KMS-11 (cell line): Measurements from ENCODE around the gene IFNAR2.

Experiments
- H2AFZ ChIP-seq: fragments of 200-600 bp; sonication (generic); 2 replicates; pipeline ENCODE4 v1.6.1; 2016; ENCODE audit warnings: antibody characterized with exemption, mixed run types, low read depth
- H3K27ac ChIP-seq: fragments of 200-600 bp; sonication (generic); 2 replicates; pipeline ENCODE4 v1.6.1; 2016; ENCODE audit warnings: mild to moderate bottlenecking, mixed run types
- H3K27me3 ChIP-seq: fragments of 200-600 bp; sonication (generic); 2 replicates; pipeline ENCODE4 v1.6.1; 2017; ENCODE audit warnings: mild to moderate bottlenecking, low read depth, mixed run types, moderate library complexity; ENCODE audit not compliant: insufficient read depth
- H3K36me3 ChIP-seq: fragments of 200-600 bp; sonication (generic); 2 replicates; pipeline ENCODE4 v1.6.1; 2017; ENCODE audit warnings: mild to moderate bottlenecking, mixed run types; ENCODE audit not compliant: insufficient read depth
- H3K4me1 ChIP-seq: fragments of 200-600 bp; sonication (generic); 2 replicates; pipeline ENCODE4 v1.6.1; 2016; ENCODE audit warnings: mild to moderate bottlenecking, low read depth, mixed run types; ENCODE audit not compliant: poor library complexity, severe bottlenecking
- H3K4me2 ChIP-seq: fragments of 200-600 bp; sonication (generic); 2 replicates; pipeline ENCODE4 v1.7.0; 2016; ENCODE audit warnings: mild to moderate bottlenecking, mixed run types
- H3K4me3 ChIP-seq: fragments of 200-600 bp; sonication (generic); IDR thresholded peaks from 2 replicates; pipeline ENCODE4 v1.6.1; 2017; ENCODE audit warnings: low read depth, low read length, mixed read lengths; ENCODE audit not compliant: insufficient read depth
- H3K79me2 ChIP-seq: fragments of 200-600 bp; sonication (generic); 2 replicates; pipeline ENCODE4 v1.6.1; 2016; ENCODE audit warnings: low read depth, mixed run types; ENCODE audit not compliant: insufficient read depth
- H3K9ac ChIP-seq: fragments of 200-600 bp; sonication (generic); 2 replicates; pipeline ENCODE4 v1.6.1; 2016; ENCODE audit warnings: mild to moderate bottlenecking, mixed run types
- H4K20me1 ChIP-seq: fragments of 200-600 bp; sonication (generic); 2 replicates; pipeline ENCODE4 v1.6.1; 2016; ENCODE audit warnings: mild to moderate bottlenecking, mixed run types; ENCODE audit not compliant: insufficient read depth
- TF ChIP-seq, protein P1 (sequence below): fragments of 200-600 bp; sonication (generic); conservative IDR thresholded peaks from 2 replicates; pipeline ENCODE4 v1.6.1; 2017; ENCODE audit warnings: low read depth, mild to moderate bottlenecking, antibody characterized with exemption, low read length, moderate library complexity, mixed read lengths

IFNAR2 gene

DNA sequence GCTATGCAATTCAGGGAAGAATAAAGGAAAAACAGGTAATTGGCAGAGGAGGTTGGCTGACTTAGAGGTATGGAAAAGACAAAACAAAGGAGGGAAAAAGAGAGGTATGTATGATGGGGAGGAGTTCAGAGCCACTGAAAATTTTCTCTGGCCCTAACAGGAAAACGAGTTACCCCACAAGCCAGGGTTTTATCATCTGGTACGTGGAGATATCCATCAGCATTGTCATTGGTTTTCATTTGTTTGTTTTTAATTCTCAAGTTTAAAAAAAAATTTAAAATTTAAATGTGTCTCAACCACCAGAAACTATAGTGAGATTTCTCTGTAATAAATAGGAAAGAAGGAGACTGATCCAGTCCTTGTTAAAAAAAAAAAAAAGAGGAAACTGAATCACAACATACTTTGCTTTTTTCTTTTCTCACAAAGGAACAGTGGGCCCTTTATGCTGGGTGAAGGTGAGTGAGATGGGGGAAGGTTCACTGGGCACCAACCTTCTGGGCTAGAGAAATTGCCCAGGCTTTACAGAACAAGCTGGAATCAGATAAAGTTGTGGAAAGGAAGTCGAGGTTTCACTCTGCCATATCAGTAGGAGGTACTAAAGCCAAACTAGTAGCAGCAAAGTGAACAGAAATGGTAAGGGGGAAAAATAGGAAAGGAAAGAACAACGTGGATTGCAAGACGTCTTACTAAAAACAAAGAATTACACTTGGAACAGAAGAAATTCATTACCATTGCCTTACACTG is 2.7 kb downstream of the IFNAR2 start:
- Histone ChIP-seq H3K4me2 (peak overlapping the region; percentile 54), H3K27ac (no peak overlapping the region; the same call in 1 of the 2 replicates)

GRCh38 chr21:33234635-33235520 is 5.1 kb downstream of the IFNAR2 start:
- Histone ChIP-seq H3K79me2 (peaks cover 84% of the 10 kb centered on the region), H3K9ac (no peak overlapping the region; the same call in 1 of the 2 replicates), H3K27ac (peak overlapping the region; percentile 39; the same call in 1 of the 2 replicates), H3K36me3 (peaks cover 3% of the 10 kb centered on the region; the same call in 1 of the 2 replicates), H3K4me2 (peak overlapping the region; percentile 54; the same call in 1 of the 2 replicates), H3K4me1 (peaks cover 86% of the 10 kb centered on the region), H2AFZ (no peak overlapping the region), H4K20me1 (no peaks in the 10 kb centered on the region), H3K27me3 (no peaks in the 10 kb centered on the region), H3K4me3 (no peak overlapping the region)
- TF ChIP-seq, protein P1, sequence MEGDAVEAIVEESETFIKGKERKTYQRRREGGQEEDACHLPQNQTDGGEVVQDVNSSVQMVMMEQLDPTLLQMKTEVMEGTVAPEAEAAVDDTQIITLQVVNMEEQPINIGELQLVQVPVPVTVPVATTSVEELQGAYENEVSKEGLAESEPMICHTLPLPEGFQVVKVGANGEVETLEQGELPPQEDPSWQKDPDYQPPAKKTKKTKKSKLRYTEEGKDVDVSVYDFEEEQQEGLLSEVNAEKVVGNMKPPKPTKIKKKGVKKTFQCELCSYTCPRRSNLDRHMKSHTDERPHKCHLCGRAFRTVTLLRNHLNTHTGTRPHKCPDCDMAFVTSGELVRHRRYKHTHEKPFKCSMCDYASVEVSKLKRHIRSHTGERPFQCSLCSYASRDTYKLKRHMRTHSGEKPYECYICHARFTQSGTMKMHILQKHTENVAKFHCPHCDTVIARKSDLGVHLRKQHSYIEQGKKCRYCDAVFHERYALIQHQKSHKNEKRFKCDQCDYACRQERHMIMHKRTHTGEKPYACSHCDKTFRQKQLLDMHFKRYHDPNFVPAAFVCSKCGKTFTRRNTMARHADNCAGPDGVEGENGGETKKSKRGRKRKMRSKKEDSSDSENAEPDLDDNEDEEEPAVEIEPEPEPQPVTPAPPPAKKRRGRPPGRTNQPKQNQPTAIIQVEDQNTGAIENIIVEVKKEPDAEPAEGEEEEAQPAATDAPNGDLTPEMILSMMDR = no peak

More for the DNA sequence above, 2.7 kb downstream of the IFNAR2 start:
- Histone ChIP-seq H2AFZ (no peak overlapping the region), H3K27me3 (no peaks in the 10 kb centered on the region), H4K20me1 (no peaks in the 10 kb centered on the region), H3K36me3 (peaks cover 3% of the 10 kb centered on the region; the same call in 1 of the 2 replicates), H3K4me3 (no peak overlapping the region), H3K4me1 (peaks cover 86% of the 10 kb centered on the region), H3K79me2 (peaks cover 75% of the 10 kb centered on the region), H3K9ac (no peak overlapping the region)
- TF ChIP-seq, protein P1 = no peak

- Histone ChIP-seq H4K20me1 (no peaks in the 10 kb centered on the region), H3K9ac (peak overlapping the region; percentile 73; the same call in 1 of the 2 replicates), H3K27ac (peak overlapping the region; percentile 95), H3K4me1 (peaks cover 96% of the 10 kb centered on the region), H3K4me2 (peak overlapping the region; percentile 91), H3K4me3 (no peak overlapping the region), H3K27me3 (no peaks in the 10 kb centered on the region), H3K36me3 (peaks cover 3% of the 10 kb centered on the region; the same call in 1 of the 2 replicates), H3K79me2 (peaks cover 83% of the 10 kb centered on the region), H2AFZ (no peak overlapping the region)
- TF ChIP-seq, protein P1 = no peak
These were observed 6.4 kb downstream of the IFNAR2 start for GRCh38 chr21:33236013-33236686.

DNA sequence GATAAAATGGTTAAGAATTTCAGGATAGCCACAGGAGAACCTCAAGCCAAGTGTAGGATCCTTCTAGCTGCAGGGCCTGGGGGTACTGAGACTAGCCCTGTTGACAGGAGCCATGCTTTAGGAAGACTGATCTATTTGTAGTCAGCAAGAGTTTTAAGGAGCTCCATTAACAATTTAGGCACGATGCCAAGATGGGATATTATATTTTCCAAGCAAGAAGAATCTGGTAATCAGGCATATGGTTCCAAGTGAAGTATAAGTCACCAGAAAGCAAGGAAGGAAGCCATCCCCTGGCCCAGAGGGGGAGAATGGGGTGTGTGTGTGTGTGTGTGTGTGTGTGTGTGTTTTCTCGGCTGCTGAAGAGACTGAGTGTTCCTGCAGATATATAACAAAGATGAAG is 7.0 kb downstream of the IFNAR2 start:
- Histone ChIP-seq H3K9ac (peak overlapping the region; percentile 73; the same call in 1 of the 2 replicates), H3K4me2 (peak overlapping the region; percentile 91), H3K27ac (peak overlapping the region; percentile 95), H3K4me3 (no peak overlapping the region), H3K4me1 (peaks cover 96% of the 10 kb centered on the region), H4K20me1 (no peaks in the 10 kb centered on the region), H3K36me3 (peaks cover 3% of the 10 kb centered on the region; the same call in 1 of the 2 replicates), H3K79me2 (peaks cover 83% of the 10 kb centered on the region), H3K27me3 (no peaks in the 10 kb centered on the region), H2AFZ (no peak overlapping the region)
- TF ChIP-seq, protein P1 = no peak
